Vagina (tissue), 2 donors: Measurements from ENCODE around the gene NCOR2.
"Not testable (repeated sequence)": the region's sequence is repeated elsewhere in the genome, so short reads cannot be mapped to it uniquely, and the experiment has no call there.

ENCODE experiments used
- POLR2A ChIP-seq, 2 donors: fragments of 450-650 bp; IDR thresholded peaks; one replicate each; pipeline ENCODE4 v1.6.1; 2017; ENCODE audit warnings: antibody characterized with exemption in 2 of 2, mild to moderate bottlenecking in 2 of 2, moderate library complexity in 2 of 2
- POLR2AphosphoS5 ChIP-seq, 2 donors: sonication (generic); formaldehyde crosslinking; IDR thresholded peaks; one replicate each; pipeline ENCODE4 v1.9.0; 2017; ENCODE audit warnings: antibody characterized with exemption in 2 of 2, mild to moderate bottlenecking in 2 of 2, low read depth in 1 of 2; ENCODE audit not compliant: insufficient read depth in 1 of 2
- TF ChIP-seq, protein P1 (sequence below), 3 experiments: fragments of 450-650 bp in 2 of 3; fragments of 200-600 bp in 1 of 3; sonication (generic) in 1 of 3; IDR thresholded peaks; one replicate each; pipeline ENCODE4 v1.5.1; 2017 to 2019; ENCODE audit warnings: antibody characterized with exemption in 3 of 3, mild to moderate bottlenecking in 2 of 3, moderate library complexity in 2 of 3

DNA sequence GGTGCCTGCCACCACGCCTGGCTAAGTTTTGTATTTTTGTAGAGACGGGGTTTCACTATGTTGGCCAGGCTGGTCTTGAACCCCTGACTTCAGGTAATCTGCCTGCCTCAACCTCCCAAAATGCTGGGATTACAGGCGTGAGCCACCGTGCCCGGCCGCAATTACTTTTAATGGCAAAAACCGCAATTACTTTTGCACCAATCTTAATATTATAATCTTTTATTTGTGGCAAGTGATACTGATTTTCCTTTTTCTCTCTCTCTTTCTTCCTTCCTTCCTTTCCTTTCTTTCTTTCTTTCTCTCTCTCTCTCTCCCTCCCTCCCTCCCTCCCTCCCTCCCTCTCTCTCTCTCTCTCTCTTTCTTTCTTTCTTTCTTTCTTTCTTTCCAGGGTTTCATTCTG lies 17.1 kb upstream of the NCOR2 start:
- TF ChIP-seq, protein P1, sequence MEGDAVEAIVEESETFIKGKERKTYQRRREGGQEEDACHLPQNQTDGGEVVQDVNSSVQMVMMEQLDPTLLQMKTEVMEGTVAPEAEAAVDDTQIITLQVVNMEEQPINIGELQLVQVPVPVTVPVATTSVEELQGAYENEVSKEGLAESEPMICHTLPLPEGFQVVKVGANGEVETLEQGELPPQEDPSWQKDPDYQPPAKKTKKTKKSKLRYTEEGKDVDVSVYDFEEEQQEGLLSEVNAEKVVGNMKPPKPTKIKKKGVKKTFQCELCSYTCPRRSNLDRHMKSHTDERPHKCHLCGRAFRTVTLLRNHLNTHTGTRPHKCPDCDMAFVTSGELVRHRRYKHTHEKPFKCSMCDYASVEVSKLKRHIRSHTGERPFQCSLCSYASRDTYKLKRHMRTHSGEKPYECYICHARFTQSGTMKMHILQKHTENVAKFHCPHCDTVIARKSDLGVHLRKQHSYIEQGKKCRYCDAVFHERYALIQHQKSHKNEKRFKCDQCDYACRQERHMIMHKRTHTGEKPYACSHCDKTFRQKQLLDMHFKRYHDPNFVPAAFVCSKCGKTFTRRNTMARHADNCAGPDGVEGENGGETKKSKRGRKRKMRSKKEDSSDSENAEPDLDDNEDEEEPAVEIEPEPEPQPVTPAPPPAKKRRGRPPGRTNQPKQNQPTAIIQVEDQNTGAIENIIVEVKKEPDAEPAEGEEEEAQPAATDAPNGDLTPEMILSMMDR (IDR thresholded peaks at IDR 0.05), result not testable (repeated sequence)
- not testable (repeated sequence) for TF ChIP-seq POLR2AphosphoS5 (IDR thresholded peaks at IDR 0.05; ENCODE audit: insufficient read depth in 1 of 2, low read depth in 1 of 2); POLR2A (IDR thresholded peaks at IDR 0.05)
